GM04504 (cell line): Measurements from ENCODE around the gene PI4K2A.

Experiments
- DNase-seq: peaks from one replicate; pipeline ENCODE4 v3.0.0-alpha.2; 2012; ENCODE audit warnings: low read depth

PI4K2A gene

GRCh38 chr10:97640174-97640867, at the start of gene PI4K2A:
TSS of gene PI4K2A (plus strand) at chr10:97640671. CDS start at chr10:97640743, 72 bp downstream.
- peak; percentile 98 for DNase-seq

DNA sequence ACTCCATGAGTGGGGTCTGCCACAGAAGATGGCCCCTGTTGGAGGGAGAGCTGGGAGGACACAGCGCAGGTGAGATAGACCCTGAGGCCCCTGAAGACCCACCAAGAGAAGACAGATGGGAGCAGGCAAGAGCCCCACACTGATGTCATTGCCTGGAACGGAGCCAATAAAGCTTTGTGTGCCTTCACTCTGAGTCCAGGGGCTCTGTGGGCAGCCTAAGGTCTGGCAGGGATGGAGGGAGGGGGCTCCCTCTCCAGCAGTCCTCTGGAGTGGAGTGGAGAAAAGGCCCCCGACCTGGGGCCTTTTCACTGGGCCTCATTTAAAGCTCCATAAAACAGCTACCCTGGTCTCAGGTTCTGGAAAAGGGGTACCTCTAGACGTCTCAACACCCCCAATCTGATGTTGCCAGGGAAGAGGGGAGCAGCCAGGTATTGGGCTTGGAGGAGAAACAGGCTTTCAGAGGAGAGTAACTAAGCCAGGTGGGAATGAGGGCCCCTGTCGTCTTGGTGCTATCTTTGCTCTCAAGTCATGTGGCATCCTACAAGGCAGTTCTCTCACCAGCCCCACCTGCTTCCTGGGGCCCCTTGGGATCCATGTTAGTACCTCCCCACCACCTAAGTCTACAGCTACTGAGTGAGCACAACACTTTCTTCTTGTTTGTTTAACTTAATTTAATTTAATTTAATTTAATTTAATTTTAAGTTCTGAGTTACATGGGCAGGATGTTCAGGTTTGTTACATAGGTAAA, 49.5 kb upstream of the PI4K2A start:
- no peak for DNase-seq

GRCh38 chr10:97593421-97593820, 47.0 kb upstream of the PI4K2A start:
- DNase-seq: no peak

DNA sequence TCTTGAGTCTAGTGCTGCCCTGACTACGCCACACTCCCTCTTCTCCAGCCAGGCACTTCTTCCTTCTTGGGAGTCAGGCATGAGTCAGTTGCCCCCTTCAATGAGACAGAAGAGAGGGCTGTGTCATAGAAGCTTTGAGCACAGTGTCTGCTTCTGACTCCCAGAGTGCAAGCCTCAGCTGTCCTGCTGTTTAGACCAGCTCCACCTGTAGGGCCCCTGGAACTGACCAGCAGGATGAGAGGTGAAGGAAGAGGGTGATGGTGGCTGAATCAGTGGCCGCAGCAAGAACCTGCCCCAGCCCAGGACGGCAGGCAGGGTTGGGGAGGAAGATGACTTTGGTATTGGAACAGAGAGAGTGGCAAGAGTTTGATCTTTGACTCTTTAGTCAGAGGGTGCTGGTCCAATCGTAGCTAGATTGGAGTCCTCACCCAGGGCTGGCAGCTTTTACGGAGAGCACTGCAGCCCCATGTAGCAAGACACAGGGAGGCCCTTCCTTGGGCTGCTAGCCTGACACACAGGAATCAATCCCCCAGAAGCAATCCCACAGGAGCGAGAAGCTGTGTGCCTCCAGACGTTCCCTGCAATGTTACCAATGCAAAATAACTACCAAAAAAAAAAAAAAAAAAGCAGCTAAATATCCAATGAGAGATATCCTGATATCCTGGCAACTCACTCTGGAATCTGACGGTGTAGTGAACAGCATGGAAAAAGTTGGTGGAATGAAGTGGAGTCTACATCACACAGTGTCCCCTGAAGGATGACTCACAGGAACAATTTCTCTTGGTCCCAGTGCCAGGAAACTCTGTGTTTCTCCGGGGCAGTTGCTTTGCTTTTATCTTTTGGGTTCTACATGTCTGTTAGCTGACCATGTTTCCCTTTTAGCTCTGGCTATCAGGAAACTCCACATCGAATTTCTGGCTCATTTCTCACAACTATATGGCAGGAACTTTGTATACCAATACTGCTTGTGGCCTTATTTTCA, 44.1 kb upstream of the PI4K2A start:
- DNase-seq: peak; percentile 49

DNA sequence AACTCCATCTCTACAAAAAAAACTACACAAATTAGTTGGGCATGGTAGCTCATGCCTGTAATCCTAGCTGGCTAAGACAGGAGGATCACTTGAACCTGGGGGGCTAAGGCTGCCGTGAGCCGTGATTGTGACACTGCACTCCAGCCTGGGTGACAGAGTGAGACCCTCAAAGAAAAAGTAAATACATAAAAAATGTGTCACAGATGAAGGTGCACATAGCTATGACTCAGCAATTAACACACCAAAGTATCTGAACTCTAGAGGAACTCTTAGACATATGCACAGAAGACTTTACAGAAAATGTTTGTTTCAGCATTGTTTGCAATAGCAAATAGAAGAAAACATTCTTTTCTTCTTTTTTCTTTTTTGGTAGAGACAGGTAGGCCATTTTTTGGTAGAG, 42.7 kb upstream of the PI4K2A start:
- no peak for DNase-seq

DNA sequence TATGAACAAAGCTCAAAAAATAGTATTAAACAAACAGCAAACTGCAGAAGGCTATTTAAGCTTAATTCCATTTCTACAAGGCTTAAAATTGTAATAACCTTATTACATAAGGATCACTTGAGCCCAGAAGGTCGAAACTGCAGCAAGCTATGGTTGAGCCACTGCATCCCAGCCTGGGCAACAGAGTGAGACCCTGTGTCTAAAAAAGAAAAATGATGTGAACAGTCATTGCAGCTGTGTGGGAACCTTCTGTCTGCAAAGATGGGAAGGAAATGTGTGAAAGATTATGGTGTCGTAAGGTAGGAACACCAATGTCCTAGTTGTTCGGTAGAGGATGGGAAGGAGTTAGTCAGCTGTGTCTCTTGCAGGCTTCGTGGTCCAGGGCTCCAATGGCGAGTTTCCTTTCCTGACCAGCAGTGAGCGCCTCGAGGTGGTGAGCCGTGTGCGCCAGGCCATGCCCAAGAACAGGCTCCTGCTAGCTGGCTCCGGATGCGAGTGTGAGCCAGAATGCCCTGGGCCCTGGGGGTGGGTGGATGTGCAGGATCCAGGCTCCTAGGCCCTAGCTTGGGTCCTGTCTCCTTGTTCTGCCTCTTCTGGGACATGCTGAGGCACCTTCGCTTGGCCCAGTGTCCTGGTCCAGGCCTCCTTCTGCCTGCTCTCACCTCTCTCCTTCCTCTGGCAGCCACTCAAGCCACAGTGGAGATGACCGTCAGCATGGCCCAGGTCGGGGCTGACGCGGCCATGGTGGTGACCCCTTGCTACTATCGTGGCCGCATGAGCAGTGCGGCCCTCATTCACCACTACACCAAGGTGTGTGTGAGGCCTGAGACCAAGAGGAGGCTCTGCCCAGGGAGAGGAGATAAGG, 41.8 kb upstream of the PI4K2A start:
- no peak for DNase-seq

DNA sequence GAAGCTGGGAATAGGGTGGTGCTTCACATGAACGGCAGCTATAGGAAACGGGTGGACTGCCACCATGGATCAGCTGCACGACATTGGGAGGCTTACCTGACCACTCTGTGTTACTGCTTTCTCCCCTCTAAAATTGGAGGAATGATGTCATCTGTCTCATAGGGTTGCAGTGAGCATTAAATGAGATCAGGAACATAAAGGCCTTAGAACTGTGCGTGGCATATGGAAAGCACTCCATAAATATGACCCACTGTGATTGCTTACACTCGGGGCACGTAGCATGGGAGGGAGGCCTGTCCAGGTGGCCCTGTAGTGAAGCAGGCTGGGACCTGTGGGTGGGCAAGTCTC, 41.2 kb upstream of the PI4K2A start:
- DNase-seq: no peak

GRCh38 chr10:97600616-97601015, 39.9 kb upstream of the PI4K2A start:
- no peak for DNase-seq

DNA sequence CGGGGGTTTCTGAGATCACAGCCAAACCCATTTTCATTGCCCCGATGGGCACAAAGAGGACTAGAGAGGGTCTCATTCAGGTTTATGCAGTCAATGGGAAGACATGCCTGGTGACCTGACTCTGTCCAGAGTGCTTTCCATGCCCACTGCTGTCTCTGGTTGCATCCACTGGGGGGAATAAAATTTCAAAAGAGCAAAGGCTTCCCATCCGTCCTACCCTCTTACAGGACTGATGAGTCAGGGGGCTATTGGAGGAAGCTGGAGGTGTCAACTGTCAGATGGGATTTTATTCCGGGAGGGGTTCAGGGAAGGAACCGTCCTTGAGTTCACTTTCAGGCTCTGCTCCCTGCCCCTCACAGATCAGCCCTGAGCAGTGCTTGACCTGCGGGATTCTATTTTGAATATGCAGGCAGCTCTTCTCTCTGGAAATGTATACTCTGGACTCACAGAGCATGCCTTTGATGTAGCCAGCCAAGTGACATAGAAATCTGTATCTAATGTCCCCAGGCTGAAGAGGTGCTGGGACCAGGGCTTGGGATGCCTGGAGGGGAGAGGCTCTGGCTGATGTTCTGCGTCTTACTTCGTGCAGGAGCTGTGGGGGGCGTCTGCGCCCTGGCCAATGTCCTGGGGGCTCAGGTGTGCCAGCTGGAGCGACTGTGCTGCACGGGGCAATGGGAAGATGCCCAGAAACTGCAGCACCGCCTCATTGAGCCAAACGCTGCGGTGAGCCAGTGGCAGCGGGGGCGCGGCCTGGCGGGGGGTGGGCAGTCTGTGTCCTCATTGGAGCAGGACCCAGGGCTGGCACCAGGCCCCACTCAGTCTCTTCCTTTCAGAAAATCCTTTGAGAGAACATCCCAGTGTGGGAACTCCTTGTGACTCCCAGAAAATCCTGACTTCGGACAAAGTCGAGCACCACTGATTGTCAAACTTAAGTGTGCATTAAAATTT, 38.9 kb upstream of the PI4K2A start:
- DNase-seq: no peak

- no peak for DNase-seq
Observed at GRCh38 chr10:97607095-97607636, 33.3 kb upstream of the PI4K2A start.

DNA sequence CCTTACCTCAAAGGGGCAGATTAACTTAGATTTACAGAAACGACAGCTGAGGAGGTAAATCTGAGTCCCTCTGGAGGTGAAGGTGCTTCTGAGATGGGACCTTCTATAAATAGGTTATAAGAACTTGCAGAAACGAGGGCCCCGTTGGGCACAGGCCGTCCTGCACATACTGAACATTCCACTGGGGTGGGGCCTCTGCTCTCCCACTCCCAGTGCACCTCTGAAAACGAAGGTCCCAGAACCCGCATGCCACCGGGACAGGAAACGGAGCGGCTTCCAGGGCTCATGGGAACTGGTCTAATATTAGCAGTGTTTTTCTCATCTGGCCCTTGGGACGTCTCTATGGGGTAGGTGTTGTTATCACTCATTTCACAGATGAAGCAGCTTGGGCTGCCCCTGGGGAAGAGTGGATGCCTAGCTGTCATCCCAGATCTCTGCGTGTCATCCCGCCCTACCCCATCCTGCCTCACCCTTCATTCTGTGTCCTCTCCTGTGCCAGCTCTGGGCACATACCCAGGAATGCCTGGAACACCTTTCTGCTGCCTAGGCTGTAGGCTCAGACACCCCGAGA, 31.4 kb upstream of the PI4K2A start:
- no peak for DNase-seq

DNA sequence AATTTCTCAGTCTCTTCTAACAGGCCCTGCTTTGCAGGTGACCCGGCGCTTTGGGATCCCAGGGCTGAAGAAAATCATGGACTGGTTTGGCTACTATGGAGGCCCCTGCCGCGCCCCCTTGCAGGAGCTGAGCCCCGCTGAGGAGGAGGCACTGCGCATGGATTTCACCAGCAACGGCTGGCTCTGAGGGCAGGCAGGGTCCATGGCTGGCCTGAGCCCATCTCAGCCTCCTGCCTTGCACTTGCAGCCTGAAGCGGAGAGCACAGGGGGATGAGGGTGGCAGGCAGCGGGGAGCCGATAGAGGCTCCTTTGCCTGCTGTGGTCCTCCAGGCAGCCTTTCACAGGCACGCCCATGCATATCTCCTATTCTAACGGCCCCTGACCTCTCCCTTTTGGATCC, 29.0 kb upstream of the PI4K2A start:
- DNase-seq: no peak

DNA sequence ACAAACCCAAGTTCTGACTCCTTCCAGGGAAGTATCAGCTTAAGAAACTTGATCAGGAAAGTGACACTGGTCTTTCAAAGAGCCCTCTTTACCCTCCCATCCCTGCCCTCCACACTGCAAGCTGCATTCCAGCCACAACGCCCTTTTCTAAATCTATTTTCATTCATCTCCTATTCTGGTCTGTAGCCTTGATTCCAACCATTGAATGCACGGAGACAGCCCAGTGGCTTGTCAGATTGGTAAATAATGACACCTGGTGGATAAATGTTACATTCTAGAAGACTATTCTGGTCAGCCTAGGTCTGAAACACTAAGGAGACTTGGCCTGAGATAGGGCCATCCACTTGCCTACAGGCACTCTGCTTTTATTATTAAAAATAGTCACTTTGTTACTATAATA, 28.1 kb upstream of the PI4K2A start:
- peak; percentile 32 for DNase-seq

DNA sequence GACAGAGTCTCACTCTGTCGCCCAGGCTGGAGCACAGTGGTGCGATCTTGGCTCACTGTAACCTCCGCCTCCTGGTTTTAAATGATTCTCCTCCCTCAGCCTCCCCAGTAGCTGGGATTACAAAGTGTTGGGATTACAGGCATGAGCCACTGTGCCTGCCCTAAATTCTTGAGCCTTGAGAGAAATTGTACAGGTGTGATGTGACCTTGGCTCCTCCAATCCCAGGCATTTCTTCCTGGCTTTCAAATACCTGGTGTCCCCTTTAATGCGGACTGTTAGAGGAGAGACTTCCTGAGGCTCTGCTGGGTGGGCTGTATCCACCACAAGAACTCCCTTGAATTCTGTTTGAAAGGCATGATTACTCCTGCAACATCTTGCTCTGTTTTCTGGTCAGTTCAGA, 22.2 kb upstream of the PI4K2A start:
- no peak for DNase-seq

- DNase-seq: no peak
Observed at GRCh38 chr10:97618733-97619132, 21.7 kb upstream of the PI4K2A start.

DNA sequence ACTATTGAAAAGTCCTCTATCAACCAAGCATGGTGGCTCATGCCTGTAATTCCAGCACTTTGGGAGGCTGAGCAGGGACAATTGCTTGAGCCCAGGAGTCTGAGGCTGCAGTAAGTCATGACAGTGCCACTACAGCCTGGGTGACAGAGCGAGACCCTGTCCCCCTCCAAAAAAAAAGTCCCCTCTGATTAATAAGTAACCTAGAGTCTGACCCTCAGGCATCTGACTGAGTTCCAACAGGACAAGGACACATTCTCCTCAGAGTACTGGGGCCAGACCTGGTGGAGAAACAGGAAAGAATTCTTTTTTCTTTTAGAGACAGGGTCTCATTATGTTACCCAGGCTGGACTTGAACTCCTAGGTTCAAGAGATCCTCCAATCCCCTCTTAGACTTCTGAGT, 17.2 kb upstream of the PI4K2A start:
- DNase-seq: no peak

GRCh38 chr10:97627731-97628130, 12.7 kb upstream of the PI4K2A start:
- no peak for DNase-seq

GRCh38 chr10:97628228-97628627, 12.2 kb upstream of the PI4K2A start:
- DNase-seq: no peak

GRCh38 chr10:97629289-97629688, 11.2 kb upstream of the PI4K2A start:
- DNase-seq: no peak

DNA sequence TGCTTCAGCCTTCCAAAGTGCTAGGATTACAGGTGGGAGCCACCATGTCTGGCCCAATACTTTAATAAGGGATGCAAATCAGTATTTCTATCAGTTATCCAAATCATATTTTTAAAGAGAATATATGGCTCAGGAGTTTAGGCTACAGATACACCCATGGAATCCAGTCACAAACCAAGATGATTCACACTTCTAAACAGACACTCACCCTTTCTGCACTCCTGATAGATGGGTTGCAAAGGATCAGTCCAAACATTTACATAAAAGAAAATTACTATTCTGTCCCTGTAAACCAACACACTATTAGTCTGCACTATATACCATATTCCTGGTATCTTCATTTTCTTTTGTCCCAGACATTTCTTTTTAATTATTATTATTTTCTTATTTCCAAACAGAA, 9.4 kb upstream of the PI4K2A start:
- no peak for DNase-seq
